Ishikawa (cell line): ENCODE data around the gene CHST12.
A peak's percentile ranks its signal among the peaks of the same experiment; 100 is the strongest.

Source experiments
- CEBPB ChIP-seq: IDR thresholded peaks from 2 replicates; pipeline ENCODE4 v1.6.1; 2012
- CREB1 ChIP-seq: IDR thresholded peaks from 2 replicates; pipeline ENCODE4 v1.6.1; 2012; ENCODE audit warnings: low read depth
- EGR1 ChIP-seq: IDR thresholded peaks from 2 replicates; pipeline ENCODE4 v1.6.1; 2012
- EP300 ChIP-seq: IDR thresholded peaks from 2 replicates; pipeline ENCODE4 v1.6.1; 2012; ENCODE audit warnings: borderline replicate concordance
- FOXM1 ChIP-seq: IDR thresholded peaks from 2 replicates; pipeline ENCODE4 v1.6.1; 2012; ENCODE audit warnings: low read depth, borderline replicate concordance
- NFIC ChIP-seq: IDR thresholded peaks from 2 replicates; pipeline ENCODE4 v1.6.1; 2012
- RAD21 ChIP-seq: IDR thresholded peaks from 2 replicates; pipeline ENCODE4 v1.6.1; 2012; ENCODE audit warnings: low read depth
- TAF1 ChIP-seq: IDR thresholded peaks from 2 replicates; pipeline ENCODE4 v1.6.1; 2012; ENCODE audit warnings: low read depth, mild to moderate bottlenecking
- TCF12 ChIP-seq: IDR thresholded peaks from 2 replicates; pipeline ENCODE4 v1.6.1; 2012; ENCODE audit warnings: low read depth
- TEAD4 ChIP-seq: IDR thresholded peaks from 2 replicates; pipeline ENCODE4 v1.6.1; 2012
- YY1 ChIP-seq: IDR thresholded peaks from 2 replicates; pipeline ENCODE4 v1.6.1; 2012; ENCODE audit warnings: low read depth
- ZBTB7A ChIP-seq: IDR thresholded peaks from 2 replicates; pipeline ENCODE4 v1.6.1; 2012; ENCODE audit warnings: low read depth
- TF ChIP-seq, protein P1 (sequence below): IDR thresholded peaks from 2 replicates; pipeline ENCODE4 v1.6.1; 2012; ENCODE audit warnings: low read depth, mild to moderate bottlenecking
- TF ChIP-seq, protein P2 (sequence below): IDR thresholded peaks from 2 replicates; pipeline ENCODE4 v1.6.1; 2012
- TF ChIP-seq, protein P3 (sequence below): IDR thresholded peaks from 2 replicates; pipeline ENCODE4 v1.6.1; 2012

CHST12 gene

DNA sequence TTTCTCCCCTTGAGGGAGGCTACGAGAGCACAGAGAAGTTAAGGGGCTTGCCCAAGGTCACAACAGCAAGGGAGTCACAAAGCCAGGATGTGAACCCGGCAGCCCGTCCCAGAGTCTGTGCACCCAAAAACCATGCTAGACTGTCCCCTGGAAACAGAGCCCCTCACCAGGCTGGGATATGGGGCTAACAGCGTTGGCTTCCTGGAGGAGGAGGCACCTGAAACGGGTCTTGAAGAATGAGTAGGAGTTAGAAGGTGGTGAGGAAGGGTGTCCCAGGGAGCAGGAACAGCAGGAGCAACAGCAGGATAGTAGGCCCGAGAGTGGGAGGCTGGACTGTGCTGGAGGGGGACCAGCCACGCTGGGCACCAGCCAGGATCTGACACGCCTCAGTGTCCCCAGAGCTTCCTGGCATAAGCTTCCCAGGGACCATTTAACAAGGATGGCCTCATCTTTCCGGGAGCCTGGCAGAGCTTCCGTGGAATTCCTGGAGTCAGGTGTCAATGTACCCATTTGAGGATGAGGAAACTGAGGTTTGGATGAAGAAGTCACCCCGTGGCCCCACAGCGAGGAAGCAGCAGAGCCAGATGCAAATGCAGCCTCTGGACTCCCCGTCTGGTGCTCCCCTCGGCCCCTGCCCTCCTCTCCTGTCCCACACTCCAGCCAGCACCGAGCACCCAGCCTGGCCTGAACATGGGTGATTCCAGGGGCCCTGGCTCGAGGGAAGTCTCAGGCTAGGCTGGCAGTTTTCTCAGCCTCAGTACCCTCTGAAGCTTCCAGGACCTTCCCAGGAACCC is 76.1 kb downstream of the CHST12 start:
- no peak for TF ChIP-seq ZBTB7A

DNA sequence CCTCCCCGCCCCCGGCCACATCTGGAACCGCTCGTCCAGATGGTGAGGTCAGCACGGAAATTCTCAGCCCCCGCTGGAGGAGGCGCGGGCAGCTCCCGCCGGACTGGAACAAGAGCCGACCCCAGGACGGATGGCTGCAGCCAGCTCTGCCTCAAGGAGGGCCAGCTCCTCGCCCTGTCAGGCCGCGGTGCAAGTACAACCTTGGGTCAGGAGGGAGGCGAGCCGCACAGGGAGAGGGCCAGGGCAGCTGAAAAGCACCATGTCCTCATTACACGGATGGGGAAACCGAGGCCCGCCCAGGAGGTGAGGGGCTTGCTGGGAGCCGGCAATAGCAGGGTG is 76.6 kb downstream of the CHST12 start:
- TF ChIP-seq FOXM1: no peak
- TF ChIP-seq, protein P1, sequence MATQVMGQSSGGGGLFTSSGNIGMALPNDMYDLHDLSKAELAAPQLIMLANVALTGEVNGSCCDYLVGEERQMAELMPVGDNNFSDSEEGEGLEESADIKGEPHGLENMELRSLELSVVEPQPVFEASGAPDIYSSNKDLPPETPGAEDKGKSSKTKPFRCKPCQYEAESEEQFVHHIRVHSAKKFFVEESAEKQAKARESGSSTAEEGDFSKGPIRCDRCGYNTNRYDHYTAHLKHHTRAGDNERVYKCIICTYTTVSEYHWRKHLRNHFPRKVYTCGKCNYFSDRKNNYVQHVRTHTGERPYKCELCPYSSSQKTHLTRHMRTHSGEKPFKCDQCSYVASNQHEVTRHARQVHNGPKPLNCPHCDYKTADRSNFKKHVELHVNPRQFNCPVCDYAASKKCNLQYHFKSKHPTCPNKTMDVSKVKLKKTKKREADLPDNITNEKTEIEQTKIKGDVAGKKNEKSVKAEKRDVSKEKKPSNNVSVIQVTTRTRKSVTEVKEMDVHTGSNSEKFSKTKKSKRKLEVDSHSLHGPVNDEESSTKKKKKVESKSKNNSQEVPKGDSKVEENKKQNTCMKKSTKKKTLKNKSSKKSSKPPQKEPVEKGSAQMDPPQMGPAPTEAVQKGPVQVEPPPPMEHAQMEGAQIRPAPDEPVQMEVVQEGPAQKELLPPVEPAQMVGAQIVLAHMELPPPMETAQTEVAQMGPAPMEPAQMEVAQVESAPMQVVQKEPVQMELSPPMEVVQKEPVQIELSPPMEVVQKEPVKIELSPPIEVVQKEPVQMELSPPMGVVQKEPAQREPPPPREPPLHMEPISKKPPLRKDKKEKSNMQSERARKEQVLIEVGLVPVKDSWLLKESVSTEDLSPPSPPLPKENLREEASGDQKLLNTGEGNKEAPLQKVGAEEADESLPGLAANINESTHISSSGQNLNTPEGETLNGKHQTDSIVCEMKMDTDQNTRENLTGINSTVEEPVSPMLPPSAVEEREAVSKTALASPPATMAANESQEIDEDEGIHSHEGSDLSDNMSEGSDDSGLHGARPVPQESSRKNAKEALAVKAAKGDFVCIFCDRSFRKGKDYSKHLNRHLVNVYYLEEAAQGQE: no peak
- TF ChIP-seq TEAD4: no peak
- no peak for TF ChIP-seq EP300
- TF ChIP-seq NFIC: no peak
- TF ChIP-seq CREB1: no peak
- no peak for TF ChIP-seq EGR1
- TF ChIP-seq TAF1: no peak
- TF ChIP-seq ZBTB7A: no peak
- TF ChIP-seq YY1: no peak
- TF ChIP-seq, protein P2, sequence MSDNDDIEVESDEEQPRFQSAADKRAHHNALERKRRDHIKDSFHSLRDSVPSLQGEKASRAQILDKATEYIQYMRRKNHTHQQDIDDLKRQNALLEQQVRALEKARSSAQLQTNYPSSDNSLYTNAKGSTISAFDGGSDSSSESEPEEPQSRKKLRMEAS: no peak
- no peak for TF ChIP-seq CEBPB
- TF ChIP-seq, protein P3, sequence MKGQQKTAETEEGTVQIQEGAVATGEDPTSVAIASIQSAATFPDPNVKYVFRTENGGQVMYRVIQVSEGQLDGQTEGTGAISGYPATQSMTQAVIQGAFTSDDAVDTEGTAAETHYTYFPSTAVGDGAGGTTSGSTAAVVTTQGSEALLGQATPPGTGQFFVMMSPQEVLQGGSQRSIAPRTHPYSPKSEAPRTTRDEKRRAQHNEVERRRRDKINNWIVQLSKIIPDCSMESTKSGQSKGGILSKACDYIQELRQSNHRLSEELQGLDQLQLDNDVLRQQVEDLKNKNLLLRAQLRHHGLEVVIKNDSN: no peak
- no peak for TF ChIP-seq TCF12
- no peak for TF ChIP-seq RAD21

DNA sequence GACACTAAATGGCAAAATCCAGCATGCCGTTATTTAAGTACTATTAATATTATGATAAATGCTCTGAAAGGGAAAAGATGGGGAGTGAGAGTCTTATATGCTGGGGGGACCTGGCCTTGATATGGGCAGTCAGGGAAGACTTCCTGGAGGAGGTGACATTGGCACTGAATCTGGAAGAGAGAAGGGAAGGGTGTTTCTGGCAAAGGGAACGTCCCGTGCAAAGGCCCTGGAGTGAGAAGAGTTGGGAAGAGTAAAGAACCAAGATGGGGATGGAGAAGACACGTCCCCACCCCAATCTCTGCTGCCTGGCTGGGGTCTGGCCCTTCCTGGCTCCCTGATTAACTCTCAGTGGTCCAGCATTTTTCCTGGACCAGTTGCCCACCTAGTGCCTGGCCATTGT is 77.8 kb downstream of the CHST12 start:
- no peak for TF ChIP-seq CREB1
- no peak for TF ChIP-seq CEBPB
- no peak for TF ChIP-seq FOXM1
- TF ChIP-seq YY1: no peak
- TF ChIP-seq TAF1: no peak
- TF ChIP-seq EP300: no peak
- no peak for TF ChIP-seq RAD21
- no peak for TF ChIP-seq TEAD4
- TF ChIP-seq ZBTB7A: no peak
- no peak for TF ChIP-seq EGR1
- TF ChIP-seq, protein P1: no peak
- TF ChIP-seq, protein P2: no peak
- TF ChIP-seq, protein P3: no peak

DNA sequence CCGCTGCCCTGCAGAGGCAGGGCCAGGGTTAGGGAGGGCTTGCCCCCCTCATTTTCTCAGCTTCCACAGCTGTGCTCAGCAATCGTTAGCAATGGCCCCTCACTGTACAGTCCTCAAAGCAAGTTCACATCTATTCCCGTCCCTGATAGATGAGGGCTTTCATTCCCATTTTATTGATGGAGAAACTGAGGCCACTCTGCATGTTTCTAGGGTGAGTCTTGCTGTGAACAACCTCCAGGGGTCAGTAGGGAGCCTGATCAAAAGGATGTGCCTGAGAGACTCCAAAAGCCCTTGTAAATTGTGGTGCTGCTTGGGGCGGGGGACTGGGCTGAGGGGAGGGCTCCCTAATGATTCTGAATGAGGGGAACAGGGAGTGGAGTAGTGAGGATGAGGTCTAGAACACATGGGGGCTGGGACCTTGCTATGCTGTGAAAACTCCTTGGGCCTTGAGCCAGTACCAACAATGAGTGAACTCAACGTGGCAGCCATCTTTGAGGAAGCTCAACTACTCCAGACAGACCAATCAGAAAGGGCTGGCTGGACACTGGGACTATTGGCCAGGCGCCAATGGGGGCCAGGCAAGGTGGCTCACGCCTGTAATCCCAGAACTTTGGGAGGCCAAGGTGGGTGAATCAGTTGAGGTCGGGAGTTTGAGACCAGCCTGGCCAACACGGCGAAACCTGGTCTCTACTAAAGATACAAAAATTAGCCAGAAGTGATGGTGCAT is 79.5 kb downstream of the CHST12 start:
- TF ChIP-seq YY1 (peak; percentile 72), NFIC (no peak)

DNA sequence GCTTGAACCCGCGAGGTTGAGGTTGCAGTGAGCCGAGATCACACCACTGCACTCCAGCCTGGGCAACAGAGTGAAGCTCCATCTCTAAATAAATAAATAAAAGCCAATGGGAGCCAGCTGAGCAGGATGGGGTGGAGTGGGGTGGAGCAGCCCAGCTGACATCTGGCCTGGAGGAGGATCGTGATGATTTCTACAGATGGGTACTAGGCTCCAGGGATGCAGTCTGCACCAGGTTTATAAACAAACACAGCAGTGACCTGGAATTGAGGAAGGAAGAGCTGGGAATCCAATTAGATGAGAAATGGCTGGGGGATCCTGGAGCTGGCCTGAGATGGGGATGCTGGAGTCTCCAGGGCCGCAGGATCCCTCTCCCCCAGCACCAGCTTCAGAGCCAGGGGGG is 80.1 kb downstream of the CHST12 start:
- TF ChIP-seq NFIC: no peak
- TF ChIP-seq TEAD4: no peak
- TF ChIP-seq, protein P2: no peak
- no peak for TF ChIP-seq YY1
- TF ChIP-seq, protein P3: no peak
- TF ChIP-seq EGR1: no peak
- TF ChIP-seq CEBPB: no peak
- no peak for TF ChIP-seq TCF12
- TF ChIP-seq TAF1: no peak
- TF ChIP-seq ZBTB7A: no peak
- TF ChIP-seq CREB1: no peak
- TF ChIP-seq RAD21: no peak
- no peak for TF ChIP-seq FOXM1
- TF ChIP-seq EP300: no peak
- TF ChIP-seq, protein P1: no peak
